EL (cell line): Measurements from ENCODE around the gene BCAP31.

Experiments used
- DNase-seq: peaks from one replicate; pipeline ENCODE4 v3.0.0-alpha.2; 2016

BCAP31 gene

DNA sequence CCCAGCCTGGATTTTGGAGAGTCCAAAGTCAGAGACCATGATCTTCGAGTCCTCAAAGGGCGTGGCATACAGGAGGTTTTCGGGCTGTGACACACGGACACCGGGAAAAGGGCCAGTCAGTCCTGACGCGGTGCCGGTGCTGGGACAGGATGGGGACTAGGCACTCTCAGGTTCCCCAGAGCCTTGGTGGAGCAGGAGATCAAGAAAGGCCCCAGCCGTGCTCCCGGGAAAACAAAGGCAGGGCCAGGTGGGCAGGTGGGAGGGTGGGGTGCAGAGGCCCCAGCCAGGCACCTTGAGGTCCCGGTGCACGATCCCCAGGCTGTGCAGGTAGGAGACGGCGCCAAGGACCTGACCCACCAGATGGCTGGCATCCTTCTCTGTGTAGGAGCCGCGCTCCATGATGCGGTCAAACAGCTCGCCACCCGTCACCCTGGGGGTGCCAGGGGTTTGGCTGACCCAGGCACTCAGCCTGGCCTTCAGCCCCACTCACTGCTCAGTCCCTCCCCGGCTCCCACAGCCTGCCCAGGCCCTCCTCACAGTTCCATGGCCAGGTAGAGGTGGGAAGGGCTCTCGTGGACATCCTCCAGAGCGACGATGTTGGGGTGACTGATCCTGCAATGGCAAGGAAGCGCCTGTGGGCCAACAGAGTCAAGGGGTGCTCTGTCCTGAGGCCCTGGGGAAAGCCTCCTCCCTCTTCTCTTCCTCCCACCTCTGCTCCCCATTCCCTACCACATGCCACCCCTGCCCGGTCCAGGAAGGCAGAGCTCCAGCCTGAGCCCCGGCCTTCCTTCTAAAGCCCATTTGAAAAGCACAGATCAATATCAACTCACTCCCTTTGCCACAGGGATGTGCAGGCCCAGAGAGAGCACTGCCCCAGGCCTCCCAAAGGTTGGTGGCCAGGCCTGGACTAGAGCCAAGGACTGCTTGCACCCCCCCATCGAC lies 52.3 kb downstream of the BCAP31 start:
- DNase-seq, result no peak

DNA sequence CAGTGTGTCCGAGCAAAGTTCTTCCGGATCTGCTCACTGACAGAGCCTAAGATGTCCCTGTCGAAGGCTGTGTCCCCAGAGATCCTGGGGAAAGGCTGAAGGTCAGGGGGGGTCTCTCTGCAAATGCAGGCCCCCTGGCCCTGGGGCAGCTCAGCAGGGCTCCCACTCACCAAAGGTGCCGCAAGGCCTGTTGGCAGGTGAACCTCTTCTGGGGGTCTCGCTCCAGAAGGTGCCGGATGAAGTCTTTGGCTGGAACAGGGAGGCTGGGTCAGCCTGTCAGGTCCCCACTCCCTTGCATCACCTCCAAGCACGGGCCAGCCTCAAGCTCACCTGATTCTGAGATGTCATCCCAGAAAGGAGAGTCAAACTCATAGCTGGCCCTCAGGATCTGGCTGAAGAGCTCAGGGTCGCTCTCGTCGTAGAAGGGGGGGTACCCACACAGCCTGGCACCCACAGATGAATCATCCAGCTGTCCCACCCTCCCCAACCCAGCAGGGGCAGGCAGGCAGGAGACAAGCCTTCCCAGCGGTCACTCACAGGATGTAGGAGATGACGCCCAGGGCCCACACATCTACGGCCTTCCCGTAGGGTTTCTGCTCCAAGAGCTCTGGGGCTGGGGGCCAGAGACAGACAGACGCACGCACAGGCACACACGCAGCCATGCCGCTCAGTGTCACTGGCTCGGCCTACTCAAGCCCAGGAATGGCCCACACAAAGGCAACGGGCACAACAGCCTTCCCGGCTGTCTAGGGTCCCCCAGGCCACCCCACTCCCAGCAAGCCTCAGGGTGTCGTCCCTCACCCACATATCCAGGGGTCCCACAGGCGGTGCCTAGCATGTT lies 53.2 kb downstream of the BCAP31 start:
- no peak for DNase-seq

DNA sequence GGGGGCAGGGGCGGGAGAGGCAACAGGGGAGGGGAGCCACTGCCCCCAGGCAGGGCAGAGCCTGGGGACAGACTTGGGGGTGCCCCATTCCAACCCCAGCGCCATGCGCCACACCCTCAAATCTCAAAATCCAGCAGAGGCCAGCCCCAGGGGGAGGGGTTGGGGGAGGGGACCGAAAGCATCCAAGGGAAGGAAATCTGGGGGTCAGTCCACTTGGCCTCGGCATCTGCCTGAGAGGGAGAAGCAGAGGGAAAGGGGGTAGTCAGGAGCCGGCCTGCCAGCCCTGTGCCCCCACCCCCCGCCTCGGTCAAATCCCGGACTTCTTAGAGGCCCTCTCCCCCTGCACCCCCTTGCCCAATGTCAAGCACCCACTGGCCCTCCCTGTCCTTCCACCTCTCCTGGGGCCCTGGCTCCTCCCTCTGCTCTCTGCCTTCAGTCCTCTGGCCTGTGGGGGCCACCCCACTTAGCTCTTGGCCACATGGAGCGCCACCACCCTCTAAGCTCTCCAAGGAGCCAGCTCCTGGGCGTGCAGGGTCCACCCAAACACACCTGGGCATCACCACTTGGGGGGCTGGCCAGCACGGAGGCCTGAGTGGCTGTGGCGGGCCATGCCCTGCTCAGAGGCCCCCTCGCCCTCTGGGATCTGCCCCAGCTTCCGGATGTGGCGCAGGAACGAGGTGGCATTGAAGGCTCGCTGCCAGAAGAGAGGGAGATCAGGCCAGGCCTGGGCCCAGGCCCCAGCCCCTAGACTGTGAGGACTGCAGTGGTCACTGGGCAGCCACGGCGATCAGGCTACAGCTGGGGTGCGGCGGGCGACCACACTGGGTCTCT lies 54.1 kb downstream of the BCAP31 start:
- no peak for DNase-seq

DNA sequence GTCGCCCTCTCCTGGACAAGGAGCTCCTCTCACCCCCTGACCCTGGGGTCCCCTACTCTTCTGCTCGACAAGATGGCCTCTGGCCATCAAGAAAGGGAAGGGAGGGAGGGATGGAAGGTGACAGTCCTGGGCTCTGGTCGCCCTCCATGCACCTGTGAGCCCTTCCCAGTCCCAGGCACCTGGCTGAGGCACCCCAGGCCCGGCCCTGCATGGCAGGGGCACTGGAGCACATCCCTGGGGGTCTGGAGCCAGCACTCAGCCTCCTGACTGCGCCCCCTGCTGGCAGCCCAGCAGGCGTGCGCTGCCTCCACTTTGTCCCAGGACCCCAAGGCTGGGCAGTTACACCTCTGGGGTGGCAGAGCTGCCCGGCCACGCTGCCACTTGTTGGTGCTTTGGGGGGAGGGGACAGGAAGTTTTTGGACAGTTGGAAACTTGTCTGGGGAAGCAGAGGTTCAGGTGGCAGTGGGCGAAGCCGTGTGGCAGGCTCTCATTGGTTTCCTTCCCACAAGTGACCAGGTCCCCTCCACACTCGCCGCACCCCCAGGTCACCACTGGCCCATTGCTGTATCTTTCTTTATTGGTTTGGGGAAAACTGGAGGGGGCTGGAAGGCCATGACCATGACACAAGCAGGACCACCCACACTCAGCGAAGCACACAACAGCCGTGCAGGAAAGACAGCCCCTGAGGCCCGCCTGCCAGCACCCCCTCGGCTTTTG lies 54.9 kb downstream of the BCAP31 start:
- DNase-seq, result no peak

DNA sequence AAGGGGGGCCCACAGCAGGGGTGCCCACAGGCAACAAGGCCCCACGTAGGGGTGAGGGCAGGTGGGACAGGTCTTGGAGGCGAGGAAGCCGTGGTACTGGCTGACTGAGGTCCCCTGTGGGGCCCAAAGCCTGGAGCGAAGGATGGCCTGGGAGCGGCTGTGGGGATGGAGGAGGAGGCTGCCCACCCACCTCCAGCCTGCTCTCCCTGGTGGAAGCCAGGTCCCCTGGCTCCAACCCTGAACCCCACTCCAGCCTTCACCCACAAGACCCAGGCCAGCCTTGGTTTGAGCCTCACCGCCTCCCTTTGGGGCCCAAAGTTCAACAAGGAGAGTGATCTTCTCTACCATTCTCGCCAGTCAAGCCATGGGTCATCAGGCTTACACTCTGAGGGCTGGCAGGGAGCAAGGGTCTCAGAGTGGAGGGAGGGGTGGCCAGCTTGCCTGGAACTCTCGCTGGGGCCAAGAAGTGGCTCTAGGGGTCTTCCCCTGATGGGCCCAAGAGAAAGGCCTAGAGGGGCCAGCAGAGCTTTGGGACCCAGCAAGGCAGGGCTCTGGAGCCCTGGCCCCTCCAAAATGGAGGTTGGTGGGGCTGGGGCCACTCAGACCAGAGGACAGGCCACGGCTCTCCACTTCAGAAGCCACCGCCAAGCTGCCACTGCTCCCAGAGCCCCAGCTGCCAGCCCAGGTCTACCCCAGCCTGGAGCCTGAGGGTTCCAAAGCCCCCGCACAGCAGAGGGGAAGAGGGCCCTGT lies 55.6 kb downstream of the BCAP31 start:
- no peak for DNase-seq

DNA sequence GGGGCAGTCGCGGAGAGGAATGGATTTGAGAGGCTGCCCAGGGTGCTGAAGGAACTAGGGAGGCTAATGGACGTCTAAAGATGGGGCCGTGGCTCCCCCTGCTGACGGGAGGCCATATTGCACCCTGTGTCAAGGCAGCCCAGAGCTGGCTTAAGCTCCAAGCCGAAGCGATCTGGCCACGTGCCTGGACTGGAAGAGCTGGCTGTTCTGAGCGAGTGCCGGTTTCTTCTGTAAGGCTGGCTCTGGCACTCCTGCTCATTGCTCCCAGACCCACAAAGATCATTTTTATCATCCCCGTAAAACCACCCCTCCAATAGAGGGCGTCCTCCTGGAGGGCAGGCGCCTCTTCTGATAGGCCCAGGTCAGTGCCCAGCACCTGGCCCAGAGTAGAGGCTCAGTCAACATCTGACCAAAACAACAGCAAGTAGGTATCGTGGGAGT lies 56.2 kb downstream of the BCAP31 start:
- DNase-seq, result peak; percentile 68

DNA sequence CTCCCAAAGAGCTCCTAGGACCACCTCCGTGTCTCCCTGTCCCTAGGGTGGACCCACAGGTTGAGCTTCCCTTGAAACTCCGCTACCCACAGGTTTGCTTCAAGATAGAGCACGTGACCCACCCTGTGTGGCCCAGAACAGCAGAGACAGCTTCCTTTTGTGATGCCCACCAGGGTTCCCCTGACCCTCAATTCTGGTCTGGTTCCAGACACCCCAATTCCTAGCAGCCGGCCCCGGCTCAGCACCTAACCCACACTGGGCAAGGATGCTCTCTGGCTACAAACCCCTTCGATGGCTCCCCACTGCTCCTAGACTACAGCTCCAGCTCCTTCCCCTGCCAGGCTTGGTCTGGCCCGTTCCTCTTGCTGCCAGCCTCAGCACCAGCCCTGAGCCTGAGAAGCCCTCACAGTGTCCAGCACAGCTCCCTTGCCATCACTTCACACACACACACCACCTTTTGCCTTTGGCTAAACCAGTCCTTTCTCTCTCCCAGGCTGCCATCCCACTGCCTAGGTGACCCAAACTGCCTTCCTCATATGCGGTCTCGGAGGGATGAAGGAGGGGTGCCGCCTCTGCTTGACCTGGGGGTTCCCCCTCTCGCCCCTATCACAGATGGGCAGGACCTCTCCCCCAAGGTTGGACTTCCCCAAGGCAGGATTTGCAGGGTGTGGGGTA lies 56.8 kb downstream of the BCAP31 start:
- no peak for DNase-seq

DNA sequence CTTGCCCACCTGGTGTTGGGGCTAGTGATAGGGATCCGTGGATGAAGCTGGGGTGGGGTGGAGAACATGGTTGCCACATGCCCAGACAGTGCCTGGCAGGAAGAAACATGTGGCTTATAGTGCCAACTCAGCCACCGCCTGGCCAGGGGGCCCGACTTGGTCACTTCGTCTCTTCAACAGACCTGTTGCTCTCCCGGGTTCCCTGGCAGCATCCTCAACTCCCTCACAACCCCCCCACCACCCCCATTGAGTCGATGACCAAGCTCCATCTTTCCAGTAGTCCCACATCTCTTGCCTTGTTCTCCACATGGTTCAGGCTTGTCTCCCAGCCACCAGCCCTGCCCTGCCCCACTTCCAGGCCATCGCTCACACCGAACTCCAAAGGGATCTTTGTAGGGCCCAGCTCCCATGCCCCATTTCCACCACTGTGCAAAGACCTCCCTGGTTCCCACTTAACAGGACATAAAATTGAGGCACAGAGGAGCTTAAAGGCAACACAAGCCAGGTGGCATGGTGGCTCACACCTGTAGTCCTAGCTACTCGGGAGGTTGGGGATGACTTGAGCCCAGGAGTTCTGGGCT lies 58.4 kb downstream of the BCAP31 start:
- no peak for DNase-seq

DNA sequence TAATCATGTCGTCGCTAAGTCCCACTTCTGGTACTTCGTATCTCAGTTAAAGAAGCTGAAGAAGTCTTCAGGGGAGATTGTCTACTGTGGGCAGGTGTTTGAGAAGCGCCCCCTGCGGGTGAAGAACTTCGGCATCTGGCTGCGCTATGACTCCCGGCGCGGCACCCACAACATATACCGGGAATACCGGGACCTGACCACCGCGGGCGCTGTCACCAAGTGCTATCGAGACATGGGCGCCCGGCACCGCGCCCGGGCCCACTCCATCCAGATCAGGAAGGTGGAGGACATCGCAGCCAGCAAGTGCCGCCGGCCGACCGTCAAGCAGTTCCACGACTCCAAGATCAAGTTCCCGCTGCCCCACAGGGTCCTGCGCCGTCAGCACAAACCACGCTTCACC lies 61.9 kb downstream of the BCAP31 start:
- peak; percentile 45 for DNase-seq

DNA sequence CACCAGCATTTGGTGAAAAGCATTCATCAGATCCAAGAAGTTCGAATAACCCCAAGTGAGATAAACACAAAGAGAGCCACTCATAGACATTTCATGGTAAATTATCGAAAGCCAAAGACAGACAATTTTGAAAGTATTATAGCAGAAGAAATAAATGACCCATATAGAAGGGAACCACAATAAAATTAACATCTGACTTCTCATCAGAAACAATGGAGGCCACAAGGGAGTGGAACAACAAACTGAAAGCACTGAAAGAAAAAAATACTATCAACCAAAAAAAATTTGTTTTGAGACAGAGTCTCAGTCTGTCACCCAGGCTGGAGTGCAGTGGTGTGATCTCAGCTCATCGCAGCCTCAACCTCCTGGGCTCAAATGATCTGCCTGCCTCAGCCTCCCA lies 64.9 kb downstream of the BCAP31 start:
- no peak for DNase-seq

DNA sequence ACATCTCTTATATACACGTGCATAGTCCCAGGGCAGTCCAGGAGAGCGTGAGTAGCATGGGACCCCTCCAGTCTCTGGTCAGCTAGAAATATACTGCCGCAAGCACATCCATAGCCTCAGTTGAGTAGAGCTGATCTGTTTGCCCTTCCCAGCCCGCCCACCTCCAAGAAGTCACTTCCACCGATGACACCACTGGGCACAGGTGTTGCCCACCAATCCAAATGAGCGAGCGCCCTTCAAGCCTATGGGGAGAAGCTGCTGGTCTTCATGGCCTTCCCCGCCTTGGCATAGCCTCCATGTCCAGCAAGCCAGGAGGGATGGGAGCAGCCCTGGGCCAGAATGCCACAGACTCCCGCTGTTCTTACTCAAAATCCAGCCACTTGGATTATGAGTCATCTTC lies 67.0 kb downstream of the BCAP31 start:
- no peak for DNase-seq

DNA sequence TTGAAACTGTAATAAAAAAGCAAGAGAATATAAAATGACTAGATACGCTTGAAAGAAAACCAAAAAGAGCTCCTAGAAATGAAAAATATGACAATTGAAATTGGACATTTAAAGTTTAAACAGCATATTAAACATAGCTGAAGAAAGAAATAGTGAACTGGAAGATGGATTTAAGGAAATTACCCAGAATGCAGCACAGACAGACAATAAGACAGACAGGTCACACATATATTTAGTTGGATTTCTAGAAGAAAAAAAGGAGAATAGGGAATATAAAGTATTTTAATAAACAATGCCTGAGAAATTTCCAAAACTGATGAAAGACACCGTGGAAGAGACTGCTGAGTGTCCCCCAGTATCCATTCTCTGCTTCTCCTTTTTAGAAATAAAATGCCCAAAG lies 70.6 kb downstream of the BCAP31 start:
- DNase-seq, result no peak

DNA sequence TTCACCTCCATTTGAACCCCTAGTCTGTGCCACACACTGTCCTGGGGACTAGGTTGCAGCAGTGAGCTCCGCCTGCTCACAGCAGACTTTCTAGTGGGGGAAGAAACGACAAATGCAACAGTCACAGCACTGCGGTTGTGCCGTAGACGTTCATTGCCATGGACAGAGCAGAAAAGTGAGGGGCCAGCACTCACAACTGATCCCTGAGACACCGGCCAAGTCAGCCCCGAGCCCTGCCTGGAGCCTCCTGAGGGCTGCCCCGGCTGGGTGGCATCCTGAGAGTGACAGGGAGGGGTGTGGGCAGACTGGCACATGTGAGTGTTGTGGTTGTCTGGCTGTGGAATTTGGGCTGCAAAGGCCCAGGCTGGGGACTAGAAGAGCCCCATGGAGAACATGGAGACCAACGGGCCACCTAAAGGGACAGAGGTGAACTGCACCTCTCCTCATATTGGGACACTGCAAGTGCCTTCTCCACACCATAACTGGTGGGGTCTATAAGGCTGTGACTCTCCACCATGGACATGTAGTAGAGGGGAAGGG lies 72.6 kb downstream of the BCAP31 start:
- no peak for DNase-seq

DNA sequence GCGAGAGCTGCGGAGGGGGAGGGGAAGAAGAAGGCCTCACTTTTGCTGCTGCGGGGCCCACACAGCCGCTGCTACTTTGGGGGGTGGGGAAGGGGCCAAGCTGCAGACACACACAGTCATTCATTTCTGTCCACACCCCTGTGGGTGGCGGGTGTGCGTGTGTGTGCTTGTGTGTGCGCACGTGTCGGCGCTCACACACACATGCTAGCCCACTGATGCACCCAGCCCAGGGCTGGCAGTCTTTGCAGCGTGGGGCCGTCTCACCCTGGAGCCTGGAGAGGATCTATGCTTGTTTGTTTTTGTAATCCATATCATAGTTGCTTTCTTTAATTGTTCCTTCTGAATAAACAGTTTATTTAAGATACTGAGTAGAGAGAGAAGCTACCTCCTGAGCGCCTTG lies 73.2 kb downstream of the BCAP31 start:
- no peak for DNase-seq
